ENCODE results near the gene SERPINB8. TPM values are rescaled to one million over a fixed set of nuclear protein-coding genes. Genes with fewer than 3 reads are reported as not detected.

The SERPINB8 gene
- total RNA-seq, 2 donors from 2014 or later: 0.13 to 0.86 TPM

GRCh38 chr18:63997041-63997440, 27.2 kb downstream of the SERPINB8 start:
- 88 to 89% methylated on average over 1 to 4 of the region's 4 CpGs for WGBS, 2 experiments (ENCODE audit: insufficient coverage in 1 of 2, insufficient read length in 1 of 2)
- peaks cover 24% of the 10 kb centered on the region for H3K27me3 Mint-ChIP-seq (ENCODE audit: insufficient read depth)
- no peak overlapping the region for H3K4me3 Mint-ChIP-seq
- no peak overlapping the region for H3K4me3 ChIP-seq (ENCODE audit: low read length)
- no peak for TF ChIP-seq CTCF (conservative IDR thresholded peaks at IDR 0.05)
- H3K27ac Mint-ChIP-seq: no peak overlapping the region
- H3K9me3 ChIP-seq (ENCODE audit: control insufficient read depth, low read length): peaks cover 20% of the 10 kb centered on the region
- no peaks in the 10 kb centered on the region for H3K4me1 ChIP-seq (ENCODE audit: control insufficient read depth, insufficient read depth, low read length)
- no peaks in the 10 kb centered on the region for H3K36me3 ChIP-seq (ENCODE audit: control insufficient read depth, insufficient read depth, low read length)
- H3K9me3 Mint-ChIP-seq: peaks cover 27% of the 10 kb centered on the region
- no peaks in the 10 kb centered on the region for H3K36me3 Mint-ChIP-seq (ENCODE audit: low read depth)
- H3K9ac ChIP-seq (ENCODE audit: extremely low read depth, low read length, poor library complexity, severe bottlenecking): no peak overlapping the region
- H3K27ac ChIP-seq (ENCODE audit: low read depth, low read length): no peak overlapping the region
- no peaks in the 10 kb centered on the region for H3K4me1 Mint-ChIP-seq
- no peaks in the 10 kb centered on the region for H3K27me3 ChIP-seq (ENCODE audit: control insufficient read depth, insufficient read depth, low read length, poor library complexity, severe bottlenecking)
- DNase-seq: no peak

DNA sequence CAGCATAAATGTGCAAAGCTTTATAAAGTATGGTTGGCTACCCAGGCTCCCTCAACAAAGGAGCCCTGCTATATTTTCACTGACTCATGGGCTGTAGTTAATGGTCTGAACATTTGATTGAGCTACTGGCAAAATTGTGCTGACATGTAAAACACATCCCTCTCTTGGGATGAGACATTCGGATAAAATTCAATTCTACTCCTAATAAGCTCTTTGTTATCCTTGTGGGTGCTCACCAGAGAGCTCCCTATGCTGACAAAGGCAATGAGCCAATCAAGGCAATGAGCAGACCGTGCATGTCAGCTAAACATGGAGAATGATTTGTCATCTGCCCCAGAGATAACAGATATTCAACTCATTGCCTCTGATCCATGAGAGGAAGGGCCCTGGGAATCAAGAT, 27.7 kb downstream of the SERPINB8 start:
- no peak for DNase-seq
- Histone ChIP-seq H3K27ac (ENCODE audit: low read depth, low read length) (no peak overlapping the region), H3K27me3 (ENCODE audit: control insufficient read depth, insufficient read depth, low read length, poor library complexity, severe bottlenecking) (no peaks in the 10 kb centered on the region), H3K36me3 (ENCODE audit: control insufficient read depth, insufficient read depth, low read length) (no peaks in the 10 kb centered on the region), H3K4me3 (ENCODE audit: low read length) (no peak overlapping the region), H3K9me3 (ENCODE audit: control insufficient read depth, low read length) (peaks cover 20% of the 10 kb centered on the region), H3K9ac (ENCODE audit: extremely low read depth, low read length, poor library complexity, severe bottlenecking) (no peak overlapping the region), H3K4me1 (ENCODE audit: control insufficient read depth, insufficient read depth, low read length) (no peaks in the 10 kb centered on the region)
- peaks cover 24% of the 10 kb centered on the region for H3K9me3 Mint-ChIP-seq
- no peaks in the 10 kb centered on the region for H3K4me1 Mint-ChIP-seq
- WGBS, 2 experiments (ENCODE audit: insufficient coverage in 1 of 2, insufficient read length in 1 of 2): 92 to 100% methylated on average over 1 to 2 of the region's 2 CpGs
- TF ChIP-seq CTCF (conservative IDR thresholded peaks at IDR 0.05): no peak
- no peaks in the 10 kb centered on the region for H3K36me3 Mint-ChIP-seq (ENCODE audit: low read depth)
- no peak overlapping the region for H3K4me3 Mint-ChIP-seq
- H3K27me3 Mint-ChIP-seq (ENCODE audit: insufficient read depth): peaks cover 28% of the 10 kb centered on the region
- H3K27ac Mint-ChIP-seq: no peak overlapping the region

GRCh38 chr18:63999871-64000270, 30.0 kb downstream of the SERPINB8 start:
- H3K27ac Mint-ChIP-seq: no peak overlapping the region
- H3K27ac ChIP-seq (ENCODE audit: low read depth, low read length): no peak overlapping the region
- H3K4me3 Mint-ChIP-seq: no peak overlapping the region
- no peak overlapping the region for H3K9ac ChIP-seq (ENCODE audit: extremely low read depth, low read length, poor library complexity, severe bottlenecking)
- no peaks in the 10 kb centered on the region for H3K36me3 ChIP-seq (ENCODE audit: control insufficient read depth, insufficient read depth, low read length)
- 81% methylated on average over 2 of the region's 2 CpGs for WGBS, 2 experiments (ENCODE audit: insufficient coverage in 1 of 2, insufficient read length in 1 of 2)
- no peak overlapping the region for H3K4me3 ChIP-seq (ENCODE audit: low read length)
- H3K27me3 Mint-ChIP-seq (ENCODE audit: insufficient read depth): peaks cover 39% of the 10 kb centered on the region
- TF ChIP-seq CTCF (conservative IDR thresholded peaks at IDR 0.05): no peak
- peaks cover 20% of the 10 kb centered on the region for H3K9me3 ChIP-seq (ENCODE audit: control insufficient read depth, low read length)
- peaks cover 17% of the 10 kb centered on the region for H3K9me3 Mint-ChIP-seq
- no peaks in the 10 kb centered on the region for H3K4me1 ChIP-seq (ENCODE audit: control insufficient read depth, insufficient read depth, low read length)
- no peak for DNase-seq
- no peaks in the 10 kb centered on the region for H3K4me1 Mint-ChIP-seq
- no peaks in the 10 kb centered on the region for H3K36me3 Mint-ChIP-seq (ENCODE audit: low read depth)
- H3K27me3 ChIP-seq (ENCODE audit: control insufficient read depth, insufficient read depth, low read length, poor library complexity, severe bottlenecking): no peaks in the 10 kb centered on the region

All from endodermal cell (in vitro differentiated cells).